Endothelial cell of umbilical vein (primary cell): ENCODE data around the gene ACER3. TPM values are rescaled to one million over a fixed set of nuclear protein-coding genes. Genes with fewer than 3 reads are reported as not detected.
A peak's percentile ranks its signal among the peaks of the same experiment; 100 is the strongest.

ENCODE experiments used
- BruUV-seq: library from RNA; stranded (reverse); fragments of 400-500 nt; replicated peaks from 2 replicates; lab custom pipeline; 2021; lab: Mats Ljungman, UMichigan
- CTCF ChIA-PET: fragments of 300-600, 350-600 bp; sonication (Branson Sonifier 250); formaldehyde crosslinking; loops from one replicate; lab custom pipeline; 2021; ENCODE audit warnings: antibody characterized with exemption, inconsistent platforms; lab: Charles Lee
- POLR2A ChIA-PET: fragments of 300-600, 350-600 bp; sonication (Branson Sonifier 250); formaldehyde crosslinking; loops from one replicate; lab custom pipeline; 2021; ENCODE audit warnings: antibody characterized with exemption, inconsistent platforms; lab: Charles Lee
- DNase-seq: peaks from one replicate; pipeline ENCODE4 v3.0.0-alpha.2; 2011; ENCODE audit warnings: low read depth, low spot score
- FAIRE-seq: peaks from 2 replicates; lab custom pipeline; 2011; peaks lifted over from hg19 to GRCh38; lab: Jason Lieb, UNC
- H2AFZ ChIP-seq: 2 replicates; pipeline ENCODE4 v1.6.0; 2012; ENCODE audit warnings: low read depth, low read length, control low read depth, inconsistent platforms
- H3K27ac ChIP-seq: 2 replicates; pipeline ENCODE4 v1.5.1; 2011; ENCODE audit warnings: low read depth, mild to moderate bottlenecking, control low read depth, low read length, moderate library complexity; ENCODE audit not compliant: insufficient read depth
- H3K27me3 ChIP-seq, 2 experiments: 2 replicates each; pipeline versions ENCODE4 v1.6.0 to v1.6.1; 2011; ENCODE audit warnings: low read length in 2 of 2, mixed read lengths in 1 of 2; ENCODE audit not compliant: control insufficient read depth in 2 of 2, insufficient read depth in 2 of 2
- H3K36me3 ChIP-seq, 2 experiments: 2 replicates in 1 of 2; 3 replicates in 1 of 2; pipeline ENCODE4 v1.5.1; 2011; ENCODE audit warnings: low read length in 2 of 2, mild to moderate bottlenecking in 1 of 2, moderate library complexity in 1 of 2; ENCODE audit not compliant: control insufficient read depth in 2 of 2, insufficient read depth in 2 of 2; ENCODE audit errors: extremely low read depth in 1 of 2
- H3K4me1 ChIP-seq: 3 replicates; pipeline ENCODE4 v1.5.1; 2011; ENCODE audit warnings: mild to moderate bottlenecking, low read length; ENCODE audit not compliant: control insufficient read depth, insufficient read depth; ENCODE audit errors: extremely low read depth
- H3K4me2 ChIP-seq: 2 replicates; pipeline ENCODE4 v1.6.1; 2011; ENCODE audit warnings: low read length, control low read depth, mixed read lengths; ENCODE audit not compliant: insufficient read depth
- H3K4me3 ChIP-seq, 3 experiments: fragments of 200-600 bp in 1 of 3; sonication (generic), shearing (Covaris generic) in 1 of 3; replicated peaks in 1 of 3; 2 replicates each; pipeline ENCODE4 v1.5.1; 2011 to 2016; ENCODE audit warnings: control low read depth in 3 of 3, low read length in 3 of 3, mild to moderate bottlenecking in 2 of 3, inconsistent platforms in 1 of 3, low read depth in 1 of 3, moderate library complexity in 1 of 3; ENCODE audit not compliant: insufficient read depth in 1 of 3
- H3K79me2 ChIP-seq: 2 replicates; pipeline ENCODE4 v1.6.0; 2012; ENCODE audit warnings: low read length, inconsistent platforms; ENCODE audit not compliant: control insufficient read depth, insufficient read depth
- H3K9ac ChIP-seq: replicated peaks from 2 replicates; pipeline ENCODE3; 2011; ENCODE audit warnings: low read length, control low read depth; ENCODE audit not compliant: insufficient read depth; ENCODE audit errors: extremely low read depth
- H3K9me1 ChIP-seq: replicated peaks from 3 replicates; pipeline ENCODE4 v1.6.0; 2011; ENCODE audit warnings: mild to moderate bottlenecking, low read length; ENCODE audit not compliant: control insufficient read depth, insufficient read depth; ENCODE audit errors: extremely low read depth
- H3K9me3 ChIP-seq: replicated peaks from 2 replicates; pipeline ENCODE4 v1.5.1; 2012; ENCODE audit warnings: low read length, inconsistent platforms; ENCODE audit not compliant: control insufficient read depth, insufficient read depth
- H4K20me1 ChIP-seq: replicated peaks from 2 replicates; pipeline ENCODE3; 2011; ENCODE audit warnings: mild to moderate bottlenecking, low read length; ENCODE audit not compliant: control insufficient read depth, insufficient read depth; ENCODE audit errors: extremely low read depth
- EZH2 ChIP-seq: IDR thresholded peaks from 2 replicates; pipeline ENCODE4 v1.6.1; 2012; ENCODE audit warnings: borderline replicate concordance, low read depth, mild to moderate bottlenecking, moderate library complexity, low read length, inconsistent platforms; ENCODE audit not compliant: severe bottlenecking
- FOS ChIP-seq: IDR thresholded peaks from 2 replicates; pipeline ENCODE4 v1.6.1; 2011; ENCODE audit warnings: mild to moderate bottlenecking, low read length, moderate library complexity, borderline replicate concordance; ENCODE audit not compliant: insufficient read depth
- GATA2 ChIP-seq: IDR thresholded peaks from 2 replicates; pipeline ENCODE4 v1.7.0; 2011; ENCODE audit warnings: low read depth, mild to moderate bottlenecking, moderate library complexity, mixed read lengths, low read length; ENCODE audit not compliant: insufficient read length, insufficient read depth
- JUN ChIP-seq: IDR thresholded peaks from 2 replicates; pipeline ENCODE4 v1.6.1; 2011; ENCODE audit warnings: borderline replicate concordance, low read depth; ENCODE audit not compliant: insufficient read length, insufficient read depth
- MYC ChIP-seq: IDR thresholded peaks from one replicate; pipeline ENCODE4 v1.6.1; 2011; ENCODE audit warnings: mild to moderate bottlenecking, low read depth, low read length
- POLR2A ChIP-seq: IDR thresholded peaks from 2 replicates; pipeline ENCODE4 v1.6.1; 2012; ENCODE audit warnings: low read depth, mild to moderate bottlenecking, control low read depth, low read length
- POLR2AphosphoS5 ChIP-seq: IDR thresholded peaks from 2 replicates; pipeline ENCODE4 v1.6.1; 2012; ENCODE audit warnings: low read depth, mild to moderate bottlenecking, control low read depth, low read length, moderate library complexity; ENCODE audit not compliant: insufficient read depth
- dilution Hi-C: fragments of 300-500 bp; cut with MboI; formaldehyde crosslinking; loops from one replicate; pipeline ENCODE4 v1.15.0; 2019; ENCODE audit warnings: low sequenced_read_pairs; ENCODE audit not compliant: extremely low pct_ligation_motif_present
- intact Hi-C: fragments of 100-400 bp; cut with micrococcal nuclease; formaldehyde crosslinking; loops from one replicate; pipeline ENCODE4 v1.10.0; 2022
- polyA plus RNA-seq, 4 experiments: library from polyadenylated mRNA; depleted of rRNA in 3 of 4; stranded (reverse) in 3 of 4; unstranded in 1 of 4; fragments of >200 nt; gene quantifications; 2 replicates each; pipeline versions ENCODE4 v1.2.1 to v1.2.3, GENCODE V29; 2011 to 2012; ENCODE audit warnings: missing spikeins in 1 of 4
- total RNA-seq: library from RNA; stranded (reverse); gene quantifications from 2 replicates; pipeline ENCODE4 v1.2.3, GENCODE V29; 2021
- TF ChIP-seq, protein P1 (sequence below), 2 donors: IDR thresholded peaks; 1 replicate in 1 of 2; 2 replicates in 1 of 2; pipeline ENCODE4 v1.5.1; 2011; ENCODE audit warnings: low read length in 2 of 2, mild to moderate bottlenecking in 2 of 2, moderate library complexity in 2 of 2, control low read depth in 1 of 2, inconsistent platforms in 1 of 2, low read depth in 1 of 2; ENCODE audit not compliant: insufficient read depth in 1 of 2; ENCODE audit errors: extremely low read depth in 1 of 2
- TF ChIP-seq, protein P2 (sequence below): IDR thresholded peaks from 2 replicates; pipeline ENCODE4 v1.6.1; 2011; ENCODE audit not compliant: insufficient read depth, insufficient read length

The ACER3 gene
- total and polyA plus RNA-seq, 2 donors (not counting 3 experiments of a cell fraction or from before 2014, with no cell fraction given): 9.9 to 31.6 TPM

DNA sequence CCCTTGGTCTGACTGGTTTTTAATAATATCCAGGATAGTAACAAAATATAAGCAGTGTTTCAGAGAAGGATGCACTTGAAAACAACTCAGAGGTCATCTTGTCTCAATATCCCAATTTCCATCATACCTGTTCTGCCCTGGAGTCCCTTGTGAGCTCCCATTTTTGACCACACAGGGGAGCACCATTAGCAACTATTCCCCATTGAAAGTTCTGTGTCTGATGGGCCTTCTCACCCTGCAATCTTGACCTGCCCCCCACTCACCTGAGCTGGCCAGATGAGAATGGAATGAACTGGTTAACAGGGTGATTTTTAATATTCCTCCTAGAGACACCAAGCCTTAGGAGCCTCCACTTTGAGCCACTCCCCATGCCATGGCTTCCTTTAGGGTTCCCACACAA is 202.2 kb downstream of the ACER3 start:
- intact Hi-C loops: no loop called here
- H3K79me2 ChIP-seq: no peaks in the 10 kb centered on the region
- BruUV-seq: no TSS peak
- no peak for TF ChIP-seq GATA2
- TF ChIP-seq EZH2: no peak
- TF ChIP-seq, protein P1, sequence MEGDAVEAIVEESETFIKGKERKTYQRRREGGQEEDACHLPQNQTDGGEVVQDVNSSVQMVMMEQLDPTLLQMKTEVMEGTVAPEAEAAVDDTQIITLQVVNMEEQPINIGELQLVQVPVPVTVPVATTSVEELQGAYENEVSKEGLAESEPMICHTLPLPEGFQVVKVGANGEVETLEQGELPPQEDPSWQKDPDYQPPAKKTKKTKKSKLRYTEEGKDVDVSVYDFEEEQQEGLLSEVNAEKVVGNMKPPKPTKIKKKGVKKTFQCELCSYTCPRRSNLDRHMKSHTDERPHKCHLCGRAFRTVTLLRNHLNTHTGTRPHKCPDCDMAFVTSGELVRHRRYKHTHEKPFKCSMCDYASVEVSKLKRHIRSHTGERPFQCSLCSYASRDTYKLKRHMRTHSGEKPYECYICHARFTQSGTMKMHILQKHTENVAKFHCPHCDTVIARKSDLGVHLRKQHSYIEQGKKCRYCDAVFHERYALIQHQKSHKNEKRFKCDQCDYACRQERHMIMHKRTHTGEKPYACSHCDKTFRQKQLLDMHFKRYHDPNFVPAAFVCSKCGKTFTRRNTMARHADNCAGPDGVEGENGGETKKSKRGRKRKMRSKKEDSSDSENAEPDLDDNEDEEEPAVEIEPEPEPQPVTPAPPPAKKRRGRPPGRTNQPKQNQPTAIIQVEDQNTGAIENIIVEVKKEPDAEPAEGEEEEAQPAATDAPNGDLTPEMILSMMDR (IDR thresholded peaks at IDR 0.05; ENCODE audit: extremely low read depth in 1 of 2, insufficient read depth in 1 of 2, low read depth in 1 of 2, low read length in 2 of 2): no peak
- TF ChIP-seq POLR2A: no peak
- TF ChIP-seq FOS: no peak
- no peak for TF ChIP-seq POLR2AphosphoS5
- no peak for TF ChIP-seq JUN
- TF ChIP-seq, protein P2, sequence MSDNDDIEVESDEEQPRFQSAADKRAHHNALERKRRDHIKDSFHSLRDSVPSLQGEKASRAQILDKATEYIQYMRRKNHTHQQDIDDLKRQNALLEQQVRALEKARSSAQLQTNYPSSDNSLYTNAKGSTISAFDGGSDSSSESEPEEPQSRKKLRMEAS: no peak
- no peak for TF ChIP-seq MYC
- peaks cover 11% of the 10 kb centered on the region for H3K4me1 ChIP-seq
- H3K4me2 ChIP-seq: no peak overlapping the region
- dilution Hi-C loops: no loop called here
- H3K27ac ChIP-seq: no peak overlapping the region
- no peak overlapping the region for H2AFZ ChIP-seq
- H3K9ac ChIP-seq: no peak overlapping the region
- DNase-seq: no peak
- H3K27me3 ChIP-seq: peaks cover 4 to 9% of the 10 kb centered on the region in 2 experiments
- no peak overlapping the region for H3K4me3 ChIP-seq
- peak; percentile 21 for FAIRE-seq
- ChIA-PET POLR2A (no interaction called here), CTCF (interaction anchor here (0.6 to 6.4 kb wide), 13 partner anchors 8 to 68 kb away, joined by 3 to 148 read pairs (median 7); no protein-coding TSS in a partner anchor)
- no peaks in the 10 kb centered on the region for H3K9me1 ChIP-seq
- H4K20me1 ChIP-seq: no peaks in the 10 kb centered on the region
- H3K9me3 ChIP-seq: no peaks in the 10 kb centered on the region
- H3K36me3 ChIP-seq: no peaks in the 10 kb centered on the region
